ENCODE data around the gene CEMIP.

Gene CEMIP

GRCh38 chr15:80769829-80770705, 9.1 kb upstream of the CEMIP start:
- Mint-ChIP-seq H3K4me1 (ENCODE audit: low read depth) (peaks cover 2% of the 10 kb centered on the region), H3K9me3 (no peaks in the 10 kb centered on the region), H3K4me3 (no peak overlapping the region), H3K27ac (no peak overlapping the region), H3K36me3 (ENCODE audit: low read depth) (no peaks in the 10 kb centered on the region), H3K27me3 (peaks cover 8% of the 10 kb centered on the region)
- no peak for DNase-seq

- Mint-ChIP-seq H3K27me3 (peaks cover 24% of the 10 kb centered on the region), H3K9me3 (no peaks in the 10 kb centered on the region), H3K27ac (no peak overlapping the region), H3K4me3 (no peak overlapping the region), H3K4me1 (ENCODE audit: low read depth) (peaks cover 4% of the 10 kb centered on the region), H3K36me3 (ENCODE audit: low read depth) (no peaks in the 10 kb centered on the region)
- DNase-seq = no peak
Observed at GRCh38 chr15:80773122-80773551, 6.0 kb upstream of the CEMIP start.

- no peak overlapping the region for H3K27ac Mint-ChIP-seq
- peaks cover 5% of the 10 kb centered on the region for H3K4me1 Mint-ChIP-seq (ENCODE audit: low read depth)
- peaks cover 30% of the 10 kb centered on the region for H3K27me3 Mint-ChIP-seq
- DNase-seq = no peak
- no peaks in the 10 kb centered on the region for H3K36me3 Mint-ChIP-seq (ENCODE audit: low read depth)
- H3K9me3 Mint-ChIP-seq = no peaks in the 10 kb centered on the region
- no peak overlapping the region for H3K4me3 Mint-ChIP-seq
Observed at GRCh38 chr15:80773792-80774352, 5.3 kb upstream of the CEMIP start.

- Mint-ChIP-seq H3K27me3 (peaks cover 29% of the 10 kb centered on the region), H3K27ac (no peak overlapping the region), H3K4me3 (no peak overlapping the region), H3K9me3 (no peaks in the 10 kb centered on the region), H3K4me1 (ENCODE audit: low read depth) (peaks cover 6% of the 10 kb centered on the region), H3K36me3 (ENCODE audit: low read depth) (no peaks in the 10 kb centered on the region)
- no peak for DNase-seq
Observed at GRCh38 chr15:80774486-80774885, 4.7 kb upstream of the CEMIP start.

GRCh38 chr15:80775338-80775737, 3.8 kb upstream of the CEMIP start:
- Mint-ChIP-seq H3K27me3 (peaks cover 35% of the 10 kb centered on the region), H3K4me1 (ENCODE audit: low read depth) (peaks cover 12% of the 10 kb centered on the region), H3K4me3 (no peak overlapping the region)

GRCh38 chr15:80776420-80777045, 2.6 kb upstream of the CEMIP start:
- H3K9me3 Mint-ChIP-seq = no peaks in the 10 kb centered on the region
- no peak overlapping the region for H3K27ac Mint-ChIP-seq
- H3K36me3 Mint-ChIP-seq (ENCODE audit: low read depth) = no peaks in the 10 kb centered on the region
- peaks cover 14% of the 10 kb centered on the region for H3K4me1 Mint-ChIP-seq (ENCODE audit: low read depth)
- H3K27me3 Mint-ChIP-seq = peaks cover 47% of the 10 kb centered on the region
- peak; percentile 66 for DNase-seq
- no peak overlapping the region for H3K4me3 Mint-ChIP-seq

More at GRCh38 chr15:80775338-80775737, 3.8 kb upstream of the CEMIP start:
- no peaks in the 10 kb centered on the region for H3K9me3 Mint-ChIP-seq
- DNase-seq = no peak
- no peaks in the 10 kb centered on the region for H3K36me3 Mint-ChIP-seq (ENCODE audit: low read depth)
- H3K27ac Mint-ChIP-seq = no peak overlapping the region

GRCh38 chr15:80777137-80777536, 2.0 kb upstream of the CEMIP start:
- Mint-ChIP-seq H3K4me3 (no peak overlapping the region), H3K27ac (no peak overlapping the region), H3K9me3 (no peaks in the 10 kb centered on the region), H3K36me3 (ENCODE audit: low read depth) (no peaks in the 10 kb centered on the region), H3K4me1 (ENCODE audit: low read depth) (peaks cover 14% of the 10 kb centered on the region), H3K27me3 (peaks cover 53% of the 10 kb centered on the region)
- DNase-seq = no peak

- Mint-ChIP-seq H3K4me1 (ENCODE audit: low read depth) (peaks cover 16% of the 10 kb centered on the region), H3K4me3 (no peak overlapping the region), H3K27ac (no peak overlapping the region), H3K36me3 (ENCODE audit: low read depth) (no peaks in the 10 kb centered on the region), H3K9me3 (no peaks in the 10 kb centered on the region), H3K27me3 (peaks cover 62% of the 10 kb centered on the region)
- no peak for DNase-seq
Observed at GRCh38 chr15:80777826-80778620, 1.1 kb upstream of the CEMIP start.

GRCh38 chr15:80778621-80778963, 578 bp upstream of the CEMIP start:
- Mint-ChIP-seq H3K4me3 (no peak overlapping the region), H3K27ac (no peak overlapping the region), H3K4me1 (ENCODE audit: low read depth) (peaks cover 22% of the 10 kb centered on the region), H3K9me3 (no peaks in the 10 kb centered on the region), H3K36me3 (ENCODE audit: low read depth) (no peaks in the 10 kb centered on the region), H3K27me3 (peaks cover 62% of the 10 kb centered on the region)
- DNase-seq = no peak

GRCh38 chr15:80779658-80780415, 667 bp downstream of the CEMIP start:
- Mint-ChIP-seq H3K4me3 (peak overlapping the region; percentile 71), H3K4me1 (ENCODE audit: low read depth) (peaks cover 25% of the 10 kb centered on the region), H3K9me3 (no peaks in the 10 kb centered on the region), H3K36me3 (ENCODE audit: low read depth) (no peaks in the 10 kb centered on the region), H3K27ac (no peak overlapping the region), H3K27me3 (peaks cover 58% of the 10 kb centered on the region)
- no peak for DNase-seq

GRCh38 chr15:80780416-80781221, 1.4 kb downstream of the CEMIP start:
- Mint-ChIP-seq H3K36me3 (ENCODE audit: low read depth) (no peaks in the 10 kb centered on the region), H3K27ac (no peak overlapping the region), H3K9me3 (no peaks in the 10 kb centered on the region), H3K4me3 (peak overlapping the region; percentile 71), H3K4me1 (ENCODE audit: low read depth) (peaks cover 27% of the 10 kb centered on the region), H3K27me3 (peaks cover 58% of the 10 kb centered on the region)
- DNase-seq = peak; percentile 46

- Mint-ChIP-seq H3K9me3 (no peaks in the 10 kb centered on the region), H3K4me3 (no peak overlapping the region), H3K36me3 (ENCODE audit: low read depth) (no peaks in the 10 kb centered on the region), H3K27ac (no peak overlapping the region), H3K27me3 (peaks cover 41% of the 10 kb centered on the region), H3K4me1 (ENCODE audit: low read depth) (peaks cover 27% of the 10 kb centered on the region)
- no peak for DNase-seq
Observed at GRCh38 chr15:80783260-80783659, 4.1 kb downstream of the CEMIP start.

GRCh38 chr15:80785335-80785734, 6.2 kb downstream of the CEMIP start:
- no peak overlapping the region for H3K27ac Mint-ChIP-seq
- peaks cover 18% of the 10 kb centered on the region for H3K4me1 Mint-ChIP-seq (ENCODE audit: low read depth)
- no peaks in the 10 kb centered on the region for H3K9me3 Mint-ChIP-seq
- no peak overlapping the region for H3K4me3 Mint-ChIP-seq
- no peaks in the 10 kb centered on the region for H3K36me3 Mint-ChIP-seq (ENCODE audit: low read depth)
- peaks cover 34% of the 10 kb centered on the region for H3K27me3 Mint-ChIP-seq
- no peak for DNase-seq

Data from activated T-cell treated with anti-CD3 and anti-CD28 coated beads, Interleukin-2, amount 50 U/mL, for 24 hours (primary cell).